ENCODE measurements around the gene MALL. TPM values are rescaled to one million over a fixed set of nuclear protein-coding genes. Genes with fewer than 3 reads are reported as not detected.
A peak's percentile ranks its signal among the peaks of the same experiment; 100 is the strongest.
"Not testable (repeated sequence)": the region's sequence is repeated elsewhere in the genome, so short reads cannot be mapped to it uniquely, and the experiment has no call there.

The MALL gene
- total and polyA plus RNA-seq, 2 experiments from 2014 or later = 5.9 to 9.3 TPM

GRCh38 chr2:110054521-110055407 is 60.9 kb downstream of the MALL start:
- not testable (repeated sequence) for H3K27ac Mint-ChIP-seq; H3K9me3 Mint-ChIP-seq; H3K36me3 ChIP-seq (ENCODE audit: insufficient read depth); H3K79me2 ChIP-seq (replicated peaks; ENCODE audit: insufficient read depth); H3K36me3 Mint-ChIP-seq (ENCODE audit: low read depth); H3K4me3 Mint-ChIP-seq; H3K9me2 ChIP-seq (ENCODE audit: insufficient read depth); H4K20me1 ChIP-seq (replicated peaks; ENCODE audit: insufficient read depth); H2AFZ ChIP-seq; H3K27me3 Mint-ChIP-seq (ENCODE audit: insufficient read depth, low read depth, poor library complexity); H3K27me3 ChIP-seq (ENCODE audit: insufficient read depth); H3K4me2 ChIP-seq; H3F3A ChIP-seq (replicated peaks; ENCODE audit: low read depth); H3K4me3 ChIP-seq; H3K4me1 ChIP-seq (ENCODE audit: insufficient read depth); H3K27ac ChIP-seq (ENCODE audit: low read depth); H3K4me1 Mint-ChIP-seq
- DNase-seq (ENCODE audit: low spot score) (peak; percentile 30), ATAC-seq (peak; percentile 90)

GRCh38 chr2:110053688-110054087 is 61.9 kb downstream of the MALL start:
- H3K27me3 Mint-ChIP-seq (ENCODE audit: insufficient read depth, low read depth, poor library complexity); H4K20me1 ChIP-seq (replicated peaks; ENCODE audit: insufficient read depth); H3K4me3 ChIP-seq; H3K9me3 Mint-ChIP-seq; H3F3A ChIP-seq (replicated peaks; ENCODE audit: low read depth); H3K36me3 Mint-ChIP-seq (ENCODE audit: low read depth); H3K4me1 ChIP-seq (ENCODE audit: insufficient read depth); H2AFZ ChIP-seq; H3K27ac ChIP-seq (ENCODE audit: low read depth); ATAC-seq; H3K27me3 ChIP-seq (ENCODE audit: insufficient read depth); H3K9me2 ChIP-seq (ENCODE audit: insufficient read depth); H3K4me1 Mint-ChIP-seq; H3K4me2 ChIP-seq; H3K4me3 Mint-ChIP-seq; H3K36me3 ChIP-seq (ENCODE audit: insufficient read depth); DNase-seq (ENCODE audit: low spot score); H3K79me2 ChIP-seq (replicated peaks; ENCODE audit: insufficient read depth); H3K27ac Mint-ChIP-seq: not testable (repeated sequence)

- H3K9me3 Mint-ChIP-seq; H3K4me3 ChIP-seq; H3K4me1 Mint-ChIP-seq; H3K9me2 ChIP-seq (ENCODE audit: insufficient read depth); ATAC-seq; H3K36me3 Mint-ChIP-seq (ENCODE audit: low read depth); H3K79me2 ChIP-seq (replicated peaks; ENCODE audit: insufficient read depth); H3K27ac Mint-ChIP-seq; H3K4me2 ChIP-seq; H3K27ac ChIP-seq (ENCODE audit: low read depth); H4K20me1 ChIP-seq (replicated peaks; ENCODE audit: insufficient read depth); H3K4me1 ChIP-seq (ENCODE audit: insufficient read depth); H3K36me3 ChIP-seq (ENCODE audit: insufficient read depth); H3K27me3 Mint-ChIP-seq (ENCODE audit: insufficient read depth, low read depth, poor library complexity); H3F3A ChIP-seq (replicated peaks; ENCODE audit: low read depth); DNase-seq (ENCODE audit: low spot score); H2AFZ ChIP-seq; H3K4me3 Mint-ChIP-seq; H3K27me3 ChIP-seq (ENCODE audit: insufficient read depth): not testable (repeated sequence)
Observed at GRCh38 chr2:110052166-110052565, 63.5 kb downstream of the MALL start.

- H3K4me1 ChIP-seq (ENCODE audit: insufficient read depth); H3K27ac ChIP-seq (ENCODE audit: low read depth); H3K36me3 Mint-ChIP-seq (ENCODE audit: low read depth); H4K20me1 ChIP-seq (replicated peaks; ENCODE audit: insufficient read depth); ATAC-seq; H3K9me2 ChIP-seq (ENCODE audit: insufficient read depth); H3K4me3 ChIP-seq; H3K4me2 ChIP-seq; DNase-seq (ENCODE audit: low spot score); H3K9me3 Mint-ChIP-seq; H3K27me3 Mint-ChIP-seq (ENCODE audit: insufficient read depth, low read depth, poor library complexity); H2AFZ ChIP-seq; H3K4me1 Mint-ChIP-seq; H3K36me3 ChIP-seq (ENCODE audit: insufficient read depth); H3K27ac Mint-ChIP-seq; H3K27me3 ChIP-seq (ENCODE audit: insufficient read depth); H3F3A ChIP-seq (replicated peaks; ENCODE audit: low read depth); H3K4me3 Mint-ChIP-seq; H3K79me2 ChIP-seq (replicated peaks; ENCODE audit: insufficient read depth): not testable (repeated sequence)
Observed at GRCh38 chr2:110050222-110050621, 65.4 kb downstream of the MALL start.

GRCh38 chr2:110049769-110050168 is 65.9 kb downstream of the MALL start:
- not testable (repeated sequence) for H3K36me3 ChIP-seq (ENCODE audit: insufficient read depth); H3F3A ChIP-seq (replicated peaks; ENCODE audit: low read depth); DNase-seq (ENCODE audit: low spot score); H4K20me1 ChIP-seq (replicated peaks; ENCODE audit: insufficient read depth); H3K27me3 Mint-ChIP-seq (ENCODE audit: insufficient read depth, low read depth, poor library complexity); H3K9me3 Mint-ChIP-seq; H2AFZ ChIP-seq; H3K27ac Mint-ChIP-seq; H3K4me1 ChIP-seq (ENCODE audit: insufficient read depth); H3K4me3 ChIP-seq; H3K4me3 Mint-ChIP-seq; H3K79me2 ChIP-seq (replicated peaks; ENCODE audit: insufficient read depth); H3K27ac ChIP-seq (ENCODE audit: low read depth); H3K27me3 ChIP-seq (ENCODE audit: insufficient read depth); H3K36me3 Mint-ChIP-seq (ENCODE audit: low read depth); H3K9me2 ChIP-seq (ENCODE audit: insufficient read depth); H3K4me2 ChIP-seq; H3K4me1 Mint-ChIP-seq; ATAC-seq

GRCh38 chr2:110048255-110049197 is 67.1 kb downstream of the MALL start:
- H3K4me3 ChIP-seq; H3K36me3 ChIP-seq (ENCODE audit: insufficient read depth); H3K36me3 Mint-ChIP-seq (ENCODE audit: low read depth); H3K27me3 Mint-ChIP-seq (ENCODE audit: insufficient read depth, low read depth, poor library complexity); H3K4me3 Mint-ChIP-seq; H3K4me1 Mint-ChIP-seq; H3K27me3 ChIP-seq (ENCODE audit: insufficient read depth); H3K4me1 ChIP-seq (ENCODE audit: insufficient read depth); H2AFZ ChIP-seq; H3K27ac ChIP-seq (ENCODE audit: low read depth); H3K9me3 Mint-ChIP-seq; H3K4me2 ChIP-seq; H3K27ac Mint-ChIP-seq; H3F3A ChIP-seq (replicated peaks; ENCODE audit: low read depth); H3K79me2 ChIP-seq (replicated peaks; ENCODE audit: insufficient read depth); H4K20me1 ChIP-seq (replicated peaks; ENCODE audit: insufficient read depth); H3K9me2 ChIP-seq (ENCODE audit: insufficient read depth): not testable (repeated sequence)
- DNase-seq (ENCODE audit: low spot score) (peak; percentile 0), ATAC-seq (peak; percentile 37; the same call in 2 of the 3 replicates)

All from GM23338 (cell line).